GOT3 (cell line): ENCODE data around the gene PRKCSH.
"Not testable (repeated sequence)": the region's sequence is repeated elsewhere in the genome, so short reads cannot be mapped to it uniquely, and the experiment has no call there.

Source experiments
- DNase-seq: peaks from one replicate; lab custom pipeline; 2025; ENCODE audit warnings: mixed read lengths; lab: John Stamatoyannopoulos, UW

The PRKCSH gene

DNA sequence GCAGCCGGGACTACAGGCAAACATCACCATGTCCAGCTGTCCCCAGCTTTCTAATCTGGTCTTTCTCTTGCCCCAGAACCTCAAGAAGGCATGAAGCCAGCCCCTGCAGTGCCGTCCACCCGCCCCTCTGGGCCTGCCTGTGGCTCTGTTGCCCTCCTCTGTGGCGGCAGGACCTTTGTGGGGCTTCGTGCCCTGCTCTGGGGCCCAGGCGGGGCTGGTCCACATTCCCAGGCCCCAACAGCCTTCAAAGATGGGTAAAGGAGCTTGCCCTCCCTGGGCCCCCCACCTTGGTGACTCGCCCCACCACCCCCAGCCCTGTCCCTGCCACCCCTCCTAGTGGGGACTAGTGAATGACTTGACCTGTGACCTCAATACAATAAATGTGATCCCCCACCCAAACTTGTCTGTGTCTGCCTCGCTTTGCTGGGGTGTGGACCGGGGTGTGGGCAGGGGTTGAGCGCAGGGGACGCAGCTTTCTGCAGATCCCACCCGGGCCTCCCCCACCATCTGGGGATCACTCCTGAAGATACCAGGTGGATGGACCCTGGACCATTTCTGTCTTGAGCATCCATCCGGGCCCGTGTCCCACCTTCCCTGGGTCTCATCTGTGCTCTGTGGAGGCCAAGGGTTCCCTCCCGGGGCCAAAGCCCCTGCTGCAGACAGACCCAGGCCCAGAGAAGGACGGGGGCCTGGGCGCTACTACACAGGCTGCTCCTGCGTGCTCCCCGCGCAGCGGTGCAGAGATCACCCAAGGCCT lies 15.3 kb downstream of the PRKCSH start:
- DNase-seq = no peak

DNA sequence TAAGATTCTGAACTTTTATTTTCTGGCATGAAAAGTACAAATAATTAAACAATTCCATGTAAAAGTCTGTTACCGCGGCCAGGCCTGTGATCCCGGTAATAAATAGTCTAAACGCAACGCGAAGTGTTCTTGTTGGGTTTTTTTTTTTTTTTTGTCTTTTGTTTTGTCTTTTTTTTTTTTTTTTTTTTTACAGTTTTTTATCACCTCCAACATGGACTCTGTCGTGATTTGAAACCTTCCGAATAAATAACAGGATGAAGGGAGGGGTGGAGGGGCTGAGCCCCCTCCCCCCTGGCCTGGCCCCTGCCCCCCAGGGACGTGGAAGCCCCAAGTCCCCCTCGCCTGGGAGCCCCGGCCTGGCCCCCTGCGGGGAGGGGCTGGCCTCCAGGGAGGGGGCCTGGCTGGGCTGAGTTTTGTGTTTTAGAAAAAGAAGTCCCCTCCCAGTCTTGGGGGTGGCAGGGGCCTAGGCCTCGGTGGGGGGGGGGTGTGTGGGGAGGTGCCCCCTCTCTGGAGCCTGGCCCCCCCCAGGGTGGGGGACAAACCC lies 16.0 kb downstream of the PRKCSH start:
- DNase-seq = no peak

DNA sequence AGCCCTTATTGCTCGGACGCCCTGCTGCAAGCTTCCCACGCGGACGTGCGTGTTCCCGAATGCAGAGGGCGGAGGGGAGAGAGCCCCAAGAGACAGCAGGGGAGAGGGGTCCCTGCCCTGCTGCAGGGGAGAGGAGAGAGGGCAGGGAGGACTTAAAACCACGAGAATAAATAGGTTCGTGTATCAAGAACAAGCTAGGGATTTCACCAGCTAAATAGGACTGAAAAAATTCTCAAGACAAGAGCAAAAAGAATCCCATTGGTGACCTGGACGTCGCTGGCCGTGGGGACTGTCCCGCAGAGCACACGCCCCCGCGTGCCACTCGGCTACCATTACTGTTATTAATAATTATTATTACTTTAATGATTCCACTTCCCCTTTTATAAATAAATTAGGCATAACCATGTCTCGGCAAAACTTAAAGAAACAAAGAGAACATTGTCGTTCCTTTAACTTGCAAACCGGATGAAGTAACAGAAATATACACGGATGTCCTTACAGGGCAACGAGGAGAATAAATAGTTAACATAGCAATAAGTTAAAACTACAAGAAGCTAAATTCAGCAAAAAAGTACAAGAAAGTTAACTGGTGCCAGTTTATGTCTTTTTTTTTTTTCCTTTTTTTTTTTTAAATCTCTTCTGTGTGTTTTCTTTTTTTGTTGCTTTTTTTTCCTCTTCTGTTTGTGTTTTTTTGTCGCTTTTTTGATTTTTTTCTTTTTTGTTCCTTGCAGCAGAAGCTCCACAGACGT lies 16.6 kb downstream of the PRKCSH start:
- DNase-seq = no peak

DNA sequence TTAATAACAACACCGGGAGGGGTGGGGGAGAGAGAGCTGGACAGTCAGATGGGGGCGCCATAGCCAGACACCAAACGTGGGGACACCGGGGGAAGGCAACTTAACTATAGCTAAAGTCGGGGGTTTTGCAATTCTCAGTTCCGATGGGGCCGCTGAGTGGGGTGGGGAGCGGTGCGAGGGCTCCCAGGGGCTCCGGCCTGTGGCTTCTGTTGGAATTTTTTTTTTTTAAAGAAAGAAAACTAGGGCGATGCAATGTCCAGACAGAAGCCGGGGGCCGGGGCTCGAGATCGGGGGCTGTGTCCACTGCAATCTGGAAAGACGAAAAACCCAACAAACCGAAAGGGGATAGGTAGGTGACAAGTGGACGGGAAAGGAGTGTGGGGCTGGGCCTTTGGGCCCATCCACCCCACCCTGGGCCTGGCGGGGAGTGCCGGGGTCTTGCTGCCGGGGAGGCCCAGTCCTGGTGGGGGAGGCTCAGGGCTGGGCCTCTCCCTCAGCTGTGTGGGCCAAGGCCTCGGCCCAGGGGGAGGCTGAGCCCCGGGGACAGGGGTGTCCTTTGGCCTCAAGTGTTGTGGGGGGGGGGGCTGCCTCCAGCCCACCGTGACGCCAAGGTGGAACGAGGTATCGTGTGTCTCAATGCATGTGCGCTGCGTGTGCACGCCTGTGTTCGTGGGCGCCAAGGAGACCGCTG lies 17.3 kb downstream of the PRKCSH start:
- DNase-seq = no peak

DNA sequence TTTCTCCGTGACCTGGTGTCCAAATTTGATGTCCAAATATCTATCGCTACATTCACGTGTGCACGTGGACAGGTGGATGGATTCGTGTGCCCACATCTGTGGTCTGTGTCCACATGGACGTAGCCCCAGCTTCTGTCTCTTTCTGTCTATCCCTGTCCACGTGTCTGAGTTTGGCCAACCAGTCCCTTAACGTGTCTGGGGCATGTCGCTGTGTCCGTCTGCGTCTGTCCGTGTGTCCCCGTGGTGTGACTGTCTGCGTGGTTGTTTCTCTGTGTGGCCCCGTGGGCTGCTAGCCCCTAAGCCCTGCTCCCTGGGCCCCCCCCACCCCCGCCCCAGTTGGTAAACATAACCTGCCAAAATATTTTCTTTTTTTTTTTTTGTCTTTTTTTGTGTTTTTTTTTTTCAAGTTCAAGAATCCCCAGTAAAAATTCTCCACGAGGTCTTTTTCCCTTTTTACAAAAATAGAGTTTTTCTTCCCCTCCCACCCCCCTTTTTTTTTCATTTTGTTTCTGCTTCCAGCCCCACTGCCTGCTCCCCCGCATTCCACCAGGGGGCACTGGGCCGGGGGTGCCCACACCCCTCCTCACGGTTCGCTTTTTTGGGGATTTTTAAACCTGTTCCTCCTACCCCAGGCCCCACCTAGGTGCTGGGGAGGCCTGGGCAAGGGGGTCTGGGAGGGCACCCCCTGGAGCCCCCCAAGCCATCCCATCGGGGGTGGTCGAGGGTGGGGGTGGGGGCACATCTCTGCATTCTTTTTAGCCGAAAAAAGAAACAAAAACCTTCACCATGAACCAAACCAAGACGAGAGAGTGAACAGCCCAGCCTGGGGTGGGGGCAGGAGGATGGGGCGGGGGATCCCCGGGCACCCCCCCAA lies 18.3 kb downstream of the PRKCSH start:
- DNase-seq = no peak

DNA sequence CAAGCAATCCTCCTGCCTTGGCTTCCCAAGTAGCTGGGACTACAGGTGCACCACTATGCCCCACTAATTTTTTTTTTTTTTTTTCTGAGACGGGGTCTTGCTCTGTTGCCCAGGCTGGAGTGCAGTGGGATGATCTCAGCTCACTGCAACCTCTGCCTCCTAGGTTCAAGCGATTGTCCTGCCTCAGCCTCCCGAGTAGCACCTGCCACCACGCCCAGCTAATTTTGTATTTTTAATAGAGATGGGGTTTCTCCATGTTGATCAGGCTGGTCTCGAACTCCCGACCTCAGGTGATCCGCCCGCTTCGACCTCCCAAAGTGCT lies 19.8 kb downstream of the PRKCSH start:
- DNase-seq = not testable (repeated sequence)

DNA sequence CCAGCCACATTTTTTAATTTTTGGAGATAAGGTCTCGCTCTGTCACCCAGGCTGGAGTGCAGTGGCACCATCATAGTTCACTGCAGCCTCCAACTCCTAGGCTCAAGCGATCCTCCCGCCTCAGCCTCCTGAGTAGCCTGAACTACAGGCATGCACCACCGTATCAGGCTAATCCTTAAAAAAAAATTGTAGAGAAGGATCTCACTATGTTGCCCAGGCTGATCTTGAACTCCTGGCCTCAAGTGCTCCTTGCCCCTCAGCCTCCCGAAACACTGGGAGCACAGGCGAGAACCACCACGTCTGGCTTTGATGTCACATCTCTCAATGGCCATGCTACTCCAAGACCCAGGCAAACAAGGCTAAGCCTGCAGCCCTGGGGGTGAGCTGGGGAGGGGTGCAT lies 21.2 kb downstream of the PRKCSH start:
- no peak for DNase-seq

DNA sequence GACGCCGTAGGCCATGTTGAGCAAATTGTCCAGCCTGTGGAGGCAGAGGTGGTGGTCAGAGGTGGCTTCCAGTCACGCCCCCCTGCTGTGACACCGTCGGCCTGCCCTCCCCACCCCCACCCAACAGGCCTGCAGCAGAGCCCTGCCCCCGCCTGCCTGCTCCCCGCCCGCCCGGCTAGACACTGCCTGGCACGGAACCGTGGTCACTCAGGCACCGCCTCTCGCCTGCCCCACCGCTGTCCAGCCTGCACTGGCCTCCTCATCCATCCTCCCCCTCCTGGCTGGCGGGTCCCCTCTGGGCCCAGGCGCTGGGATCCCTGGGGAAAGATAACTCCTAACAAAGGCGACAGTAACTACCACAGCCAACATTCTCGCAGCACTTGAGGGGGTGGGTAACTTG lies 21.7 kb downstream of the PRKCSH start:
- DNase-seq = no peak

DNA sequence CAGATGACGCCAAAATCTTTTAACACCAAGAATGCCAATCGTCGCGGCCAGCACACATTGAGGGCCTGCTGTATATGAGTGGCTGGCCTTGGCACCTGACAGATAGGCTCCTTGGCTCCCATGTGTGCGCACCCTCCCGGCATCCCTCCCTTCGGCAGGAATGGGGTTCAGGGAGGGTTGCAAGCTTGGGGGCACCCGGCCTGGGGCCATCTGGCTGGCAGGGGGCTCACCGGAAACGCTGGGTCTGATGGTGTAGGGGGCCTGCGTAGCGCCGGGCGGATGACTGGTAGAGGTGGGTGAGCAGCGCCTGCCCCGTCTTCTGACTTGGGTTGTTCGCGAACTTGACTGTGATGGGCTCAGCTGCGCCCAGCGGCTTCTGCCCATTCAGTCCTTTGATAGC lies 22.4 kb downstream of the PRKCSH start:
- DNase-seq = no peak

DNA sequence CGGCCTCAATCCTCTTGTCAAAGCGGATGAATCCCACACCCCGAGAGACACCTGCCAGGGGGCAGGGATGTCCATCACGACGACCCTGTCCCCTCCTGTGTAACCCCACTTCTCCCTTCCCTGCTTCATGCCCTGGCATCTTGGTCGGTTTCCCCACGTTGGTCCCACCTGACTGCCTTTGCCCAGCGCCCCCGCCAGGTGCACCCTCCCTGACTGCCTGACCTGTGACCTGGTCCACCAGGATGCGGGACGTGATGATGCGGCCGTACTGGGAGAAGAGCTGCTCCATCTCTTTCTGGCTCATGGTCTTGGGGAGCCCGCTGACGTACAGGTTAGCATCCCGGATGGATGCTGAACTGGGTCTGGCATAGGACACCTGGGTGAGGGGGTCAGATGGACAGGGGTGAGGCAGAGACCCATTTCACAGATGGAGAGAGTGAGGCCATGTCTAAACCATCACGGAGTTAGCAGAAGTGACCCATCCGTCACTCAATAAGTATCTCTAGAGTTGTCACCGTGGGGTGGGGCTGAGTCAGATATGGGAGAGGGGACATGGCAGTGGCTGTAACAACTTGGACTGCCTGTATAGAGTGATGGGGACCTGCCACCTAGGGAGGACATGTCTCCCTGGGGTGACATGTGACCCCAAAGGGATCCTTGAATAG lies 22.9 kb downstream of the PRKCSH start:
- DNase-seq = no peak

DNA sequence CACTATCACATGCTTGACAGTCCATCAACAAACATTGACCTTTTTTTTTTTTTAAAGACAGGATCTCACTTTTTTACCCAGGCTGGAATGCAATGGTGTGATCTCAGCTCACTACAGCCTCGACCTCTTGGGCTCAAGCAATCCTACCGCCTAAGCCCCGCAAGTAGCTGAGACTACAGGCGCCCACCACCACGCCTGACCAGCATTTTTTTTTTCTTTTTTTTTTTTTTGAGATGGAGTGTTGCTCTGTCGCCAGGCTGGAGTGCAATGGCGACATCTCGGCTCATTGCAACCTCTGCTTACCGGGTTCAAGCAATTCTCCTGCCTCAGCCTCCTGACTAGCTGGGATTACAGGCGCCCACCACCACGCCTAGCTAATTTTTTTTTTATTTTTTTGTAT lies 23.5 kb downstream of the PRKCSH start:
- not testable (repeated sequence) for DNase-seq

DNA sequence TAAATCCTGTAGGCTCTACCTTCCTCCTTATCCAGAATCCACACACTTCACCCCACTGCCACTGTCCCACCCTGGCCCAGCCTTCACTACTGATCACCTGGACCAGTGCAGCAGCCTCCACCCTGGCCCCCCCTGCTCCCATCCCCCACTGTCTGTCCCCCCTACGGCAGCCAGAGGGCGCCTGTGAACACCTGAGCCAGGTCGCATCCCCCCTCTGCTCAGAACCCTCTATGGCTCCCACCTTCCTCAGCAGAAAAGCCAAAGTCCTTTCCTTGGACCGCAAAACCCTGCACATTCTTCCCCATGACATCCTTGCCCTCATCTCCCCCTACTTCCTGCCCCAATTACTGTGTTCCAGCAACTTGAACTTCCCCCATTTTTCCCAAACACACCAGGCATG lies 24.8 kb downstream of the PRKCSH start:
- no peak for DNase-seq

DNA sequence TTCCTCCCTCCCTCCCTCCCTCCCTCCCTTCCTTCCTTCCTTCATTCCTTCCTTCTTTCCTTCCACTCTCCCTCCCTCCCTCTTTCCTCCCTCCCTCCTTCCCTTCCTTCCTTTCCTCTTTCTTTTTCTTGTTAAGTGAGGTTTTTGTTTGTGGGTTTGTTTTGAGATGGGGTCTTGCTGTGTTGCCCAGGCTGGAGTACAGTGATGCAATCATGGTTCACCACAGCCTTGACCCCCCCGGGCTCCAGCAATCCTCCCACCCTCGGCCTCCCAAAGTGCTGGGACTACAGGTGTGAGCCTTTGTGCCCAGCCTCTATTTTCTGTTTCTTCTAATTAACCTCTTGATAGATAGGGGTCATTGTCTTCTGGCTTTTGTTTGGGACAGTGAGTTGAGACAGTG lies 26.0 kb downstream of the PRKCSH start:
- DNase-seq = no peak

DNA sequence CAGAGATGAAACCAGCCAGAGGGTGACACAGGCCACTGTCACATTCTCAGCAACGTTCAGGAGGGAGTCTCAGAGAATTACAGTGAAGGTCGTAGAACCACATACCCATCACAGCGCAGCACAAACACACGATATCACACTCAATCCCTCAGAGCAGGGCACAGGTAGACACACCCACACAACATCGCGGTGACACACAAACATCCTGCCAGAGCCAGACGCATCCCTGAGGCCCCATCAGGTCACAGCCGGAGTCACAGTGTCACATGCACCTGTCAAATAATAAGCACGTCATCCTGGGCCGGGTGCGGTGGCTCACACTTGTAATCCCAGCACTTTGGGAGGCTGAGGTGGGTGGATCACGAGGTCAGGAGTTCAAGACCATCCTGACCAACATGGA lies 28.0 kb downstream of the PRKCSH start:
- DNase-seq = no peak

DNA sequence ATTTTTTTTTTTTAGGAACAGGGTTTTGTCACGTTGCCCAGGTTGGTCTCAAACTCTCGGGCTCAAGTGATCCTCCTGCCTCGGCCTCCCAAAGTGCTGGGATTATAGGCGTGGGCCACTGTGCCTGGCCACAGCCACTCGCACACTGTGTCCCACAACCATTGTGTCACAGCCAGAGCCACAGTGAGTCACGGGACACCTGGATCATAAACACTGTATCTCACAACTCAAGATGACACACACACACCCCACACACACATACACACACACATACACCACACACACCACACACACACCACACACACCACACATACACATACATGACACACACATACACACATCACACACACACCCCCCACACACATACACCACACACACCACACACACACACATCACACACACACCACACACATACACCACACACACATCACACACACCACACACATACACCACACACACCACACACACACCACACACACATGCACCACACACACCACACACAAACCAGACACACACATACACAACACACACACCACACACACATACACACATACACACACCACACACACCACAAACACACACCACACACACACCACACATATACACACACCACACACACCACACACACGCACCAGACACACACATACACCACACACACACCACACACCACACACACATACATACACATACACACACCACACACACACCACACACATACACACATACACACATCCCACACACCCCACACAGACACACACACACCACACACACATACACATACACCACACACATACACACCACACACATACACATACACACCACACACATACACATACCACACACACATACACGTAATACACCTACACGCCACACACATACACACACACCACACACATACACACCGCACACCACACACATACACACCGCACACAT lies 29.2 kb downstream of the PRKCSH start:
- no peak for DNase-seq

DNA sequence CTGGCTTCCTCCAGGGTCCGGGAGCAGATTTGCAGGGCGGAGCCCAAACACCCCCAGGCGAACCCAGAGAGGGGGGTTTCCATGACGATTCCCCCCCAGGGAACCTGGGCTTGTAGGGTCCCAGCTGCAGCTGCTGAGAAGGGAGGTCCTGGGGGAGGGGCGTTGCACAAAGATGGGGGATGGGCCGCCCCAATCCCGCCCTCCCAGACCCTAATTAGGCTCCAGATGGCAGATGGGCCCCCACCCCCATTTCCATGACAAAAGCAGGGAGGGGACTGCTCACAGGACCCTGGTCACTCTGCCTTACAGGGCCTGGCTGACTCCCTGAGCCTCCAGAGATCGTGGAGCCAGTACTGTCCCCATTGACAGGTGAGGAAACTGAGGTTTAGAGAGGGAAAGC lies 30.2 kb downstream of the PRKCSH start:
- DNase-seq = no peak

DNA sequence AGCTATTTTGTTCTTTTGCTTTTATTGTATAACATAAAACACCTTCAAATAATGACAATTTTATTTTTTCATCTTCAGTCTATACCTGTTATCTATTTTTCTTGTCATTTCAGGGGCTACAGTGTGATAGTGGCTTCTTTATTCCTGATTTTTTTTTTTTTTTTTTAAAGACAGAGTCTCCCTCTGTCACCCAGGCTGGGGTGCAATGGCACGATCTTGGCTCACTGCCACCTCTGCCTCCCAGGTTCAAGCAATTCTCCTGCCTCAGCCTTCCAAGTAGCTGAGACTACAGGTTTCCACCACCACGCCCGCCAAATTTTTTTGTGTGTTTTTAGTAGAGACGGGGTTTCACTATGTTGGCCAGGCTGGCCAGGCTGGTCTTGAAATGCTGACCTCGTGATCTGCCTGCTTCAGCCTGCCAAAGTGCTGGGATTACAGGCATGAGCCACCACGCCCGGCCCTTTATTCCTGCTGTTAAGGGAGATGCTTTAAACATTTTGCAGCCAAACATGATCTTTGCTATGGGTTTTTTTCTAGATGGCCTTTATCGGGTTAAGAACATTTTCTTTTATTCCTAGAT lies 32.9 kb downstream of the PRKCSH start:
- not testable (repeated sequence) for DNase-seq

DNA sequence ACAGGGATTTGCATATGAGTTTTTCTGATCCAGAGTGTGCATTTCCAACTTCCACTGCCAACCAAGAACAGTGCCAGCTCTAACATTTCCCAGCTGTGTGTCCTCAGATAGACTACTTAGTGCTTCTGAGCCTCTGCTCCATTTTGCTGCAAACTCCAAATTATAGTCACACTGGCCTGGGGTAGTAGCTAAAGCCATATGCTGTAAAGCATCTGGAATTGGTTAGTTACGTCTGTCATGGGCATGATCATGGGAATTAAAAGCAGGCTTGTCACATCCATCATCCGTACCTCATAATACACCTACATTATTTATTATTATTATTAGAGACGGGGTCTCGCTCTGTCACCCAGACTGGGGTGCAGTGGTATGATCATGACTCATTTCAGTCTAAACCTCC lies 38.3 kb downstream of the PRKCSH start:
- DNase-seq = no peak

DNA sequence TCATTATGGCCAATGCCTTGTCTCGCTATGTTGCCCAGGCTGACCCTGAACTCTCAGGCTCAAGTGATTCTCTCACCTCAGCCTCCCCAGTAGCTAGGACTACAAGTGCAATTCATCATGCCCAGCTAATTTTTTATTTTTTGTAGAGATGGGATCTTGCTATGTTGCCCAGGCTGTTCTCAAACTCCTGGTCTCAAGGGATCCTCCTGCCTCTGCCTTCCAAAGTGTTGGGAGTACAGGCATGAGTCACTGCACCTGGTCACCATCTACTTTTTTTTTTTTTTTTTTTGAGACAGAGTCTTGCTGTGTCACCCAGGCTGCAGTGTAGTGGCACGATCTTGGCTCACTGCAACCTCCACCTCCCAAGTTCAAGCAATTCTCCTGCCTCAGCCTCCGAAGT lies 39.9 kb downstream of the PRKCSH start:
- not testable (repeated sequence) for DNase-seq

DNA sequence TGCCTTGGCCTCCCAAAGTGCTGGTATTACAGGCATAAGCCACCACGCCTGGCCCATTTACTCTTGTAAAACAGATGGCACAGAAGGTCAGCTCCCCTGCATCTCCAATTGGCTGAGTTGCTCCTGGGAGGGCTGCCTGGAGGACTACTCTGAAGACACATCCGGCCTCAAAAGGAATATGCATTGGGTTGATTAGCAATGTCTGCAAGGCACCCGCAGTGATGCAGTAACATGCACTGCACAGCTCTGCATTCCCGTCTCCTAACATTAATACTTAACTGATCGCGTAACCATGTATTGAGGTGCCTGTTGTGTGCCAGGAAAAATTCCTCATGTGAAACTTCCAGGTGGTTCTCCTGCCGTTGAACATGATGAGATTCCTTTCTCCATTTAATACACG lies 40.4 kb downstream of the PRKCSH start:
- DNase-seq = no peak
